Measurements from ENCODE around the gene ZNF24.
A peak's percentile ranks its signal among the peaks of the same experiment; 100 is the strongest.

ZNF24 gene

GRCh38 chr18:35352778-35353177, 8.6 kb upstream of the ZNF24 start:
- no peak for DNase-seq

DNA sequence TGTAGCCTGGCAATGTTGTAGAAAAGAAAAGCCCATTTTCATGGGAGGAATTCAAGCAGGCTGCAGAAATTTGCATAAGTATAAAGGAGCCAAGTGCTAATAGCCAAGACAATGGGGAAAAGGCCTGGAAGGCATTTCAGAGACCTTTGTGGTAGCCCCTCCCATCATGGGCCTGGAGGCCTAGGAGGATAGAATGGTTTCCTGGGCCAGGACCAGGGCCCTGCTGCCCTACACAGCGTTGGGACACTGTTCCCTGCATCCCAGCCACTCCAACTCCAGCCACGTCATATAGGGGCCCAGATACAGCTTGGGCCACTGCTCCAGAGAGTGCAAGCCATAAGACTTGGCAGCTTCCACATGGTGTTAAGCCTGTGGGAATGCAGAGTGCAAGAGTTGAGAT, 8.1 kb upstream of the ZNF24 start:
- DNase-seq: no peak

- no peak for DNase-seq
Measured at GRCh38 chr18:35348001-35348400, 3.8 kb upstream of the ZNF24 start.

DNA sequence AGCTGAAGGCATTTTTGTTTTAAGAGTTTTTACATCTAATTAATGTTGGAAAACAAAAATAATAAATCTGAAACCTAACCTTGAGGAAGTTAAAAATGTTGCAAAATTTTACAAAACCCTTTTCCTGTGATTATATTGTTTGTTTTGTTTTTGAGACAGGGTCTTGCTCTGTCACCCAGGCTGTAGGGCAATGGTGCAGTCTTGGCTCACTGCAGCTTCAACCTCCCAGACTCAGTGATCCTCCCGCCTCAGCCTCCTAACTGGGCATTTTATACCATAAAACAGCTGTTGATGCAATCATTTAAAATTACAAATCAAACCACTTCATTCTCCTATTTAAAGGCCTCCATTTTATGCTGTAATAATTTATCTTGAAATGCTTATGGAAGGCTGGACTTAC, 1.7 kb upstream of the ZNF24 start:
- DNase-seq: no peak

DNA sequence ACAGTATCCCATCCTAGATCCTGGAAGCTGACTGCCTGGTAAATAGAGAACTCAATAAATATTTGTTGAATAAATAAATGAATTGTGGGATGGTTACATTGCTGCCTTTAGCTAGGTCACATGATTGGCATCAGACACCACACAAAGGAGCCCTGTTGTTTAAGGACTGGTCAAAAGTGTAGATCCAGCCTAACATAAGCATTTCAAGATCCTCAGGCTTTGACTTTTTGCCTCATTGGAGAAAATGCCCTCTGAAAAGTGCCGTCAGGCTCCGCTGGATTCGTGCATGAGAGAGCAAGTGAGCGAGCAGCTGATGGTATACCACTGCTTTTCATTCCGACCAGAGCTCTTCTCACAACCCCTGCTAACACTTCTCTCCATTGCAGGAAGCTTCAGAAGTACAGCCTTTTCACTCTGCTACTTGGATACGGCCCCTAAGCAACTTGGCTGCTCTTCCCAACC, 1.3 kb upstream of the ZNF24 start:
- DNase-seq: peak in 1 of 2 experiments; percentile 28

DNA sequence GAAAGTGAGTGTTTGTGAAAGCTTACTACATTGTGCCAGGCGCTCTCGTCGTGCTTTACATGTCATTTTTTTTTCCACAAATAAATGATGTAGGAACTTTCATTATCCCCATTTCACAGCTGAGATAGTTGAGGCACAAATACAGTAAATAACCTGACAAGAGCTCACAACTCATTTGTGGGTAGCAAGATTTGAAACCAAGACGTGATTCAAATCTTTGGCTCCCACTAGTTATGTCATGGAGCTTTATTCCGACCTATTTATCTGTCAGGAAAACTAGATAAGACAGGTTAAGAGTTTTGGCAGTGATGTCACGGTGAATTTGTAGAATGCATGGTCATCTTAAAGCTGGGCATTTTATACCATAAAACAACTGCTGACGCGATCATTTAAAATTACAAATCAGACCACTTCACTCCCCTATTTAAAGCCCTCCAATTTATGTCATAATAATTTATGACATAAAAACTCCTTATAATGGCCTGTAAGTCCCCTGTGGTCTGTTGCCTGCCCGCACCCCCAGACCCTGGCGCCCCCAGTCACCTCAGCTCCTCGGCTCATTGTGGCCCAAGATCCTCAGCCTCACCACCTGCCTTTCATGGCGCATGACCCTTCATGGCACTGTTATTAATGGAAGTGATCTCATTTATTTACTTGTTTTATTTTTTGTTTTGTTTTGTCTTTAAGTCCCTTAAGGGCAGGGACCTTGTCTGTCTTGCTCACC, 678 bp upstream of the ZNF24 start:
- DNase-seq: peak; percentile 11 to 28

DNA sequence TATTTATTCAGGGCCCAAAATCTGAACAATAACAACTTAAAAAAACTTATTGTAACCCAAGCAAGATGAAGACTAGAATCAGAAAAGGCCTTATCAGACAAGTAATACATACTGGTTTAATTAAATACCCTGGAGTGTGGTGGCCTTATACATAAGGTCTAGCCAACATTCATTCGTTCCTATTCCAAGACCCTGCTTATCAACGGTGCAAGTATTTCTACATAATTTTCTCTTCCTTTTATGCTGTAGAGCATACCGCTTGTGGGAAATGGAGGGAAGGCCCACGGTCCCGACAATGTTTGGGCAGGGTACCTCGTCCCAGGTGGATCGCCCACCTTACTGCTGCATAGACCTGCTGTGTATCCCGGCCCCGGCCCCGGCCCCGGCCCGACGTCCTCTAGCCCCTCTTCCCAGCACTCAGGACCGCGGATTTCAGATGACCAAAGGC, 708 bp downstream of the ZNF24 start:
- DNase-seq: no peak

DNA sequence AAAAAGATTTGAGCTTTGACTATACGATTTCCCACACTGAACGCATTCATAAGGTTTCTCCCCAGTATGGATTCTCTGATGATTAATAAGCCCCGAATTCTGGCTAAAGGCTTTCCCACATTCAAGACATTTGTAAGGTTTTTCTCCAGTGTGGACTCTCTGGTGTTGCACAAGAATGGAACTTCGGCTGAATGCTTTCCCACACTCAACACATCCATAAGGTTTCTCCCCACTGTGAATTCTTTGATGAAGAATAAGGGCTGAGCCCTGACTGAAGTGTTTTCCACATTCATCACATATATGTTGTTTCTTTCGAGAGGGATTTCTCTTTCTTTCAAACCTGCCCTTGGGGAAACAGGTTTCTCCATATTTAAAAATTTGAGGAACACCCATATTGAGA, 6.9 kb downstream of the ZNF24 start:
- DNase-seq: no peak

- no peak for DNase-seq
Measured at GRCh38 chr18:35335866-35336265, 8.4 kb downstream of the ZNF24 start.

GRCh38 chr18:35334821-35335220, 9.4 kb downstream of the ZNF24 start:
- no peak for DNase-seq

DNA sequence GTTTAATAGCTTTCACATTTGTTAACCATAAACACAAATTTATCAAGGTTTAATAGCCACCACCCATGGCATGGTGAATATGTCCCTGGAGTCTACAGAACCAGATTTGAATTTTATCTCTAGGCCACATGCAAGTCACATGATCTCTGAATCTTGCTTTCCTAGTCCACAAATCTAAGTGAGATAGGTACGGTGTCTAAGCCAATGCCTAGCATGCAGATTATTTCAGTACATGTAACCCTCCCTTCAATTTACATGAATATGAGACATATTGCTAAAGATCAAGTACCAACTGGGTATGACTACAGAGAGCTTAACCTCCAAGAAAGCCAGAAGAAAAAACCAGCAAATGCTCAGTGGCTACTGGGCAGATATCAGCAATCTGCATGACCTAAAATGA, 10.0 kb downstream of the ZNF24 start:
- DNase-seq: no peak

DNA sequence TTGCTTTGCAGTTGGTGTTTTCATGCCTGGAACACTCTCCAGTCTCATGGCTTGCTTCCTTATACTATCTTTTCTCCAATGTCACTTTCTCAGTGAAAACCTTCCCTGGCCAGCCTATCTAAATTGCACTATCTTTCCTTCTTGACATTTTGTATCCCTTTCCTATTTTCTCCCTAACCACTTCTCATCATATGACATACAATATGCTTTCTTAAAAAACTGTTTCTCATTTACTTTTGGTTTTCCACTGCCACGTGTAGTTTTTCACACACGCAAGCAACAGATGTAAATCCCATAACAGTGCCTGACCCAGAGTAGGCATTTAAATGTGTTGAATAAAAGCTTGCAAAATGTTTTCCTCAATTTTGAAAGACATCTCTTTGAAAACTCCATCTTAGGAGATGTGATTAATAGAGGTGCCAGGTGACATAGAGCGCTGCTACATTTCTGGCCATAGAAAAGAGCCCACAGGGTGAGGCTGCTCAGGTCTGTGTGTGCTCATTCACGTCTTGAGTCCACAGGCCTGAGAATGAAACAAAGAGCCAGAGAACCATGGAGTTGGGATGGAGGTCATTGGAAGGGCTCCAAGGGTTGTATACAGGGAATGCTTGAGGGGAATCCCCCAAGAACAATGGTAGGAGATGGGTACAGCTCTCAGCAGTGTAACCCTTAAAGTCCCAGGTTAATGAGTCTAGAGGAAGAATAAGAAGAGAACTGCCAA, 12.7 kb downstream of the ZNF24 start:
- DNase-seq: no peak

DNA sequence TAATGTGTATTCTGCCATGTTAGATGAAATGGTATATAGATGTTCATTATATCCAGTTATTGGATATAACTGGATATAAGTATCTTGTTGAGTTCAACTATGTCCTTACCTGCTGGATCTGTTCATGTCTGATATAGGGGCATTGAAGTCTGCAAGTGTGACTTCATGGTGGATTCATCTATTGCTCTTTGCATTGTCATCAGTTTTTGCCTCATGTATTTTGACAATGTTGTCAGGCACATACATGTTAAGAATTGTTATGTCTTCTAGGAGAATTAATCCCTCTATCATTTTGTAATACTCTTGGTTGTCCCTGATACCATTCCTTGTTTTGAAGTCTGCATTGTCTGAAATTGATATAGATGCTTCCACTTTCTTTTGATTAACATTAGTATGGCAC, 15.4 kb downstream of the ZNF24 start:
- DNase-seq: no peak

DNA sequence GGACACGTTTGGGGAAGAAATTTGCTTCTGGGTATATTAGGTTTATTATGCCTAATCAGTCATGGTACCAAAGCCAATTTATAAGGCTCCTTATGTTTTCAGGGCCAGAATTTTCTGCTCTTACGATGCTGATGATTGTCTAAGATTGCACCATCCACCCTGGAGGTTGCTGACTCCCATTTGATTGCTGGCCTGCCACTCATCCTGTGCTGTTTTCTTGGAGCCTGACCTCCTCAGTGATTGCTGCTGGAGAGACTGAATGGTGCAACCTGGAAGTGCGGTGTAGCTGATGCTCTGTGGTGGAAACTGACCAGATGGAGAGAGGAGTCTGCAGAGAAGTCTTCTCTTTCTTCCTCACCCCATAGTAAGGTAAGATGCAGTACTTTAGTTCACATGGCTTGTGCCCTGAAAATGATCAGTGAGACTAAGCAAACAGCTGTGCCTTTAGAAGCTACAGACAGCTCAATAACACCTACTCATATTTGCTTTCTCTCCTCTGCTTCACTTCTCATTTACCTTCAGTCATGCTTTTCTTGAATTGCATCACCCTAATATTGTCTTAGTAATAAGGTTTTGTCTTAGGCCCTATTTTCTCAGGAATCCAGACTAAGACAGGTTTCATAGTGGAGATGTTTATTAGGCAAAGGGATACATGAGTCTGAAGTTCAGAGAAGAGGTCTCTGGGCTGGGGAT, 17.4 kb downstream of the ZNF24 start:
- no peak for DNase-seq

DNA sequence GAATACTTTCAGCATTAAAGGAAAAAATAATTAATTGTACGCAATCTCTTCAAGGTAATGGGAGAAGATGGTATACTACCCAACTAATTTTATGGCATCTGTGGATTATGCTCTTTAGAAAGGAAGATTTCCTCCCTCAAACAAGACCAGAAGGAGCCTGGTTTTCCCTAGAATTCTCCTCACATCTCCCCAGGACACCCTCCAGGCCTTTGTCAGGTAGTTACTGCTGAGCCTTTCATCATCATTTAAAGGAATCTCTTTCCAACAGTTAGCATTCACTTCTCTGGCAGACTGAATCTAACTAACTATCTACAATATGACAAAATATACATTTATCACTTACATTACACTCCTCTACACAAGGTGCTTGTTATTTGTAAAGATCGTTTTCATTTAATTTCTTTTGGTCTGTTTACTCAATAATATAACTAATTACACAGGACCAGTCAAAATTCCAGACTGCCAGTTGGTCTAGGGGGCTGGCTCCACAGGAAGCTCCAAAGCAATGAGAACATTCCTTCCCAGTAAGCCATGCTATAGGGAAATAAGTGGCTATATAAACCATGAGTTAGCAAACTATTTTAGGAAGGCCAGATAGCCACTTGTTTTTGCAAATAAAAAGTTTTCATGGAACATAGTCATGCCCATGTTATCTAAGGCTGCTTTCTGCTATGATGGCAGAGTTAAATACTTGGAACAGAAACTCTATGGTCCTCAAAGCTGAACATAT, 19.1 kb downstream of the ZNF24 start:
- DNase-seq: no peak

DNA sequence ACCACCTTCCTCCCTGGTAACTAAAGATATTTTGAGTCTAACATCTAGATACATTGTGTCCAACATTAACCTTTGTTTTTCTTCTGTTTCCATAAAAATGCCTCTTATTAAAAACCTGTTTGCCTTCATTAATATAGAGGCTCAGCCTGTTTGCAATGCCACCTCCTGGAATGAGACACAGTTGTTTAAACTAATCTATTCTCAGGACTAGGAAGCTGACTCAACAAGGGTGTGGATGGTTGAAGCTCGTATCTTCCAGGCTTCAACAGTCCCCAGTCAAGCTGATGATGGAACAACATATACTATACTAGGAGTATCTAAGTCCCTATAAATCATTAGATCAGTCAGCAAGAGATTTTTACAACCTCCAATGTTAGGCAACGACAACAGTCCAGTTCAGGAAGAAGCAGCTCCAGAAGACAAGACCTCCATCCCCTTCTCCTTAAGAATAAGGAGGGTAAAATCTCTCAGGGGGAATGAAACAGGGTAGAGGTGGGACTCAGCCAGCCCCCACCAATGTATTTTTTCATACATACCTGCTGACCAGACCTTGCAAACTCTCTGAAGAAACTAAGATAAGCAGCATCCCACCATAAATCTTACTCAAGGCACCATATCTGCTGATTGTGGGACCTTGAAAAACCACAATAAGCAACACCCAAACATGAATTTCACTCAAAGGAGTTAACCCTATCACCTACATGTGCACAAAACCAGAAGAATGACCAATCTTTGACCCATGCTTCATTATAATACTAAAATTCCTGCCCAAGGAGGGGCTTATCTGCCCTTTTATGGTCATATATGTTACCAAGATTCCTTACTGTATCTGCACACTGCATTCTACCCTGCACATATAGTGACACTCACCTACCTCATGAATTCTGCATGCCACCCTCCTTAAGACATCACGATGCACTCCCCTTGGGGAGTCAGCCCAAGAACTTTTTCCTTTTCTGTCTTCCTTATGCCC, 21.4 kb downstream of the ZNF24 start:
- DNase-seq: no peak

- DNase-seq: no peak
Measured at GRCh38 chr18:35311496-35311895, 32.7 kb downstream of the ZNF24 start.

GRCh38 chr18:35306588-35307250, 37.5 kb downstream of the ZNF24 start:
- DNase-seq: no peak

DNA sequence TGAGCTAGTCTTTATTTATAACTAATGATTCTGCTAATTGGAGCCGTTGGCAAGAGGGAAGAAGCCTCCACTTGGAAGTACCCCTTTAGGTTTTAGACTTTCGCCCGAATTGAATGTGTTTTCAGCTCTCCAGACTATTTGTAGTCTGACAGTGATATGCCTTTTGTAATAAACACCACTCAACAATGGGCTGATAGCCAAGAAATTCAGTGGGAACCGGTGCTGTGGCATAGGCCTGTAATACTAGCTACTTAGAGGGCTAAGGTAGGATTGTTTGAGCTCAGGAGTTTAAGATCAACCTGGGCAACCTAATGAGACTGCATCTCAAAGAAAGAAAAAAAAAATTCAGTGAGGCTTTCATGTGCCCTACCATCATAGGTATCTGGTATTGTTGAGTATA, 40.6 kb downstream of the ZNF24 start:
- no peak for DNase-seq

- no peak for DNase-seq
Measured at GRCh38 chr18:35296060-35296459, 48.2 kb downstream of the ZNF24 start.

DNA sequence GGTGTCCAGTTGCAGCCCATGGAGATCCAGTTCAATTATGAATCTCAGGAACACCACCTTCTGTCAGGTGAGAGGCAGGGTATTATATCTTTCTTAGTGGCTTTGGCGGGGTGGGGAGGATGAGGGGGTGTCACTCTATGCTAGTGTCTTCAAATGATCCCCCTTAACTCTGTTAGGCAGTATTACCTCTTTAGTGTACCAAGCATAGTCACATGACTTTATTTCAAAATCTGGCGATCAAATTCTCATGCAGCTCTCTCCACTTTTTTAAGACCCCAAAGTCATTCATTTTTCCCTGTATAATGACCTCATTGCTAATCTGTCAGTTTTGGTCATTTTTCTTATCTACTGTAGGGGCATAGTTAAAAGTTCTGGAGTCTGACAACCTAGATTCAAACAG, 53.1 kb downstream of the ZNF24 start:
- DNase-seq: no peak

Data from NCI-H2081 (cell line).